ENCODE measurements around the gene RALBP1. TPM values are rescaled to one million over a fixed set of nuclear protein-coding genes. Genes with fewer than 3 reads are reported as not detected.
A peak's percentile ranks its signal among the peaks of the same experiment; 100 is the strongest.

Gene RALBP1
- total and polyA plus RNA-seq, 2 experiments from 2014 or later = 33.5 to 68.0 TPM

DNA sequence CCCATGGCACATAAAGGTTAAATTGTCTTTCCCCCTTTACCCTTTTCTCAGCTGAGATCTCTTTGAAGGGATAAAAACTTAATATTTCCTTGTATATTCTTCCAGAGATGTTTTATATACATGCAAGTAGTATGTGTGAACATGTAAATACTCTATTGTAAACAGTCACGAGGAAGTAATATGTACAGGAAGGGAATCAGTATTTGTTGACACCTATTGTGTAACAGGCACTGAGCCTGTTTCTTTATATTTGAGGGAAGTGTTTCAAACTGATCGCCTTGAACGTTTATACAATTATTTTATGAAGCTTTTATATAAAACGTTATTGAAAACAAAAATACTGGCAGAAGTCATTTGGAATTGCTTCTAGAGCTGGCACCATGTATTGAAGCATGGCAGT, 13.2 kb downstream of the RALBP1 start:
- Histone ChIP-seq H3K36me3 (no peaks in the 10 kb centered on the region), H3K4me1 (ENCODE audit: low read depth) (no peaks in the 10 kb centered on the region), H3K9me3 (ENCODE audit: low read depth) (no peaks in the 10 kb centered on the region), H3K27me3 (no peaks in the 10 kb centered on the region), H3K27ac (no peak overlapping the region), H3K4me3 (no peak overlapping the region)
- no peak for DNase-seq (ENCODE audit: low read depth in 1 of 2, low spot score in 1 of 2)
- TF ChIP-seq, protein P1, sequence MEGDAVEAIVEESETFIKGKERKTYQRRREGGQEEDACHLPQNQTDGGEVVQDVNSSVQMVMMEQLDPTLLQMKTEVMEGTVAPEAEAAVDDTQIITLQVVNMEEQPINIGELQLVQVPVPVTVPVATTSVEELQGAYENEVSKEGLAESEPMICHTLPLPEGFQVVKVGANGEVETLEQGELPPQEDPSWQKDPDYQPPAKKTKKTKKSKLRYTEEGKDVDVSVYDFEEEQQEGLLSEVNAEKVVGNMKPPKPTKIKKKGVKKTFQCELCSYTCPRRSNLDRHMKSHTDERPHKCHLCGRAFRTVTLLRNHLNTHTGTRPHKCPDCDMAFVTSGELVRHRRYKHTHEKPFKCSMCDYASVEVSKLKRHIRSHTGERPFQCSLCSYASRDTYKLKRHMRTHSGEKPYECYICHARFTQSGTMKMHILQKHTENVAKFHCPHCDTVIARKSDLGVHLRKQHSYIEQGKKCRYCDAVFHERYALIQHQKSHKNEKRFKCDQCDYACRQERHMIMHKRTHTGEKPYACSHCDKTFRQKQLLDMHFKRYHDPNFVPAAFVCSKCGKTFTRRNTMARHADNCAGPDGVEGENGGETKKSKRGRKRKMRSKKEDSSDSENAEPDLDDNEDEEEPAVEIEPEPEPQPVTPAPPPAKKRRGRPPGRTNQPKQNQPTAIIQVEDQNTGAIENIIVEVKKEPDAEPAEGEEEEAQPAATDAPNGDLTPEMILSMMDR (IDR thresholded peaks at IDR 0.05; ENCODE audit: low read depth, low read length) = no peak

DNA sequence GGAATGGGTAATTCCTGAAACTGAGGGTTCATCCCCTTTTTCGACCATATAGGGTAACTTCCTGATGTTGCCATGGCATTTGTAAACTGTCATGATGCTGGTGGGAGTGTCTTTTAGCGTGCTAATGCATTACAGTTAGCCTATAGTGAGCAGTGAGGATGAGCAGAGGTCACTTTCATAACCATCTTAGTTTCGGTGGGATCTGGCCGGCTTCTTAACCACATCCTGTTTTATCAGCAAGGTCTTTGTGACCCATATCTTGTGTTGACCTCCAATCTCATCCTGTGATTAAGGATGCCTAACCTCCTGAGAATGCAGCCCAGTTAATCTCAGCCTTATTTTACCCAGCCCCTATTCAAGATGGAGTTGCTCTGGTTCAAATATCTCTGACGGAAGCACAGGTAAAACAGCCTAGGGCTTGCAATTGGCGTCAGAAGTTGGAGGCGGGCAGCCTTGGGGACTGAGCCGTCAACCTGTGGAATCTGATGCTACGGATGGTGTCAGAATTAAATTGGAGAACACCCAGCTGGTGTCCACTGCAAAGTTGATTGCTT, 19.5 kb downstream of the RALBP1 start:
- no peak overlapping the region for H3K4me3 ChIP-seq
- TF ChIP-seq, protein P1 (IDR thresholded peaks at IDR 0.05; ENCODE audit: low read depth, low read length) = no peak

DNA sequence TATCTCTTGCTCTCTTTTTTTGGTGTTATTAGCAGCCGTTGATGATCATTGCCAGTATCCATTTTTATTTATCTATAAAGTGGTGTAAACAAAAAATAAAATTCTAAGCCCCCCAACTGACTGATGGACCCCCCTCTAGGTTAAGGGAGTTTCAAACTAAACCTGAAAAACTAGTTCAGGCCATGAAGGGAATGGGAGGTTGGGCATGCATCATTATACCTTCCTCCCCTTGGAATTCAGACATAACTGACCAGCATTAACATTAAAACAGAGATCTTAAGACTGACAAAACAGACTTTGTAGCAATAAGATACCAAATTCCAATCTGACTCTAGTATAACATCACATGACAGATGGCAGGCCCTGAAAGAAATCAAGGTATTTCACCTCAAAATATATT, 20.2 kb downstream of the RALBP1 start:
- no peaks in the 10 kb centered on the region for H3K36me3 ChIP-seq
- no peaks in the 10 kb centered on the region for H3K27me3 ChIP-seq
- no peak overlapping the region for H3K27ac ChIP-seq
- H3K4me3 ChIP-seq = no peak overlapping the region
- H3K9me3 ChIP-seq (ENCODE audit: low read depth) = no peaks in the 10 kb centered on the region
- DNase-seq (ENCODE audit: low read depth in 1 of 2, low spot score in 1 of 2) = no peak
- H3K4me1 ChIP-seq (ENCODE audit: low read depth) = no peaks in the 10 kb centered on the region
- TF ChIP-seq, protein P1 (IDR thresholded peaks at IDR 0.05; ENCODE audit: low read depth, low read length) = no peak

More for the DNA sequence above, 19.5 kb downstream of the RALBP1 start:
- Histone ChIP-seq H3K36me3 (no peaks in the 10 kb centered on the region), H3K9me3 (ENCODE audit: low read depth) (no peaks in the 10 kb centered on the region), H3K4me1 (ENCODE audit: low read depth) (no peaks in the 10 kb centered on the region), H3K27me3 (no peaks in the 10 kb centered on the region), H3K27ac (no peak overlapping the region)
- peak in 1 of 2 donors; percentile 41 for DNase-seq (ENCODE audit: low read depth in 1 of 2, low spot score in 1 of 2)

DNA sequence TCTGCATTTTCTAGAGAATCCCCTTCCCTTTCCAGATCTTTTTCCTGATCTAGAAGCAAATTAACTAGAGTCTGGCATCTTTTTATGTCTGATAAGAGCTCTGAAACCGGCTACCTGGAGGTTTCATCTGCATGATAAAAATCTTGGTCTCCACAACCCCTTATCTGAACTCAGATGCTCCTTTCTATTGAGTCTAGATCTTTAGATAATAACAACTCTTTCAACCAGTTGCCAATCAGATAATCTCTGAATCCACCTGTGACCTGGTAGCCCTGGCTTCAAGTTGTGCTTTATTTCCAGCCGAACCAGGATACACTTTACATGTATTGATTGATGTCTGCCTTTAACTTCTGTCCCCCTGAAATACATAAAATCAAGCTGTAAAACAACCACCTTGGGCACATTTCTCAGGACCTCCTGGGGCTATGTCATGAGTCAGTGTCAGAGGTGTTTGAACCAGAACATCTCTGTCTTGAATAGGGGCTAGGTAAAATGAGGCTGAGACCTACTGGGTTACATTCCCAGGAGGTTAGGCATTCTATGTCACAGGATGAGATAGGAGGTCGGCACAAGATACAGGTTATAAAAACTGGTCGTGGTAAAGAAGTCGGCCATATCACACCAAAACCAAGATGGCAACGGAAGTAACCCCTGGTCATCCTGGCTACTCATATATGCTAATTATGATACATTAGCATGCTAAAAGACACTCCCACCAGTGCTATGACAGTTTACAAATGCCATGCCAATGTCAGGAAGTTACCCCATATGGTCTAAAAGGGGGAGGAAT, 20.8 kb downstream of the RALBP1 start:
- Histone ChIP-seq H3K27ac (no peak overlapping the region), H3K4me3 (no peak overlapping the region), H3K4me1 (ENCODE audit: low read depth) (no peaks in the 10 kb centered on the region), H3K36me3 (no peaks in the 10 kb centered on the region), H3K9me3 (ENCODE audit: low read depth) (no peaks in the 10 kb centered on the region), H3K27me3 (no peaks in the 10 kb centered on the region)
- TF ChIP-seq, protein P1 (IDR thresholded peaks at IDR 0.05; ENCODE audit: low read depth, low read length) = no peak
- DNase-seq (ENCODE audit: low read depth in 1 of 2, low spot score in 1 of 2) = no peak

DNA sequence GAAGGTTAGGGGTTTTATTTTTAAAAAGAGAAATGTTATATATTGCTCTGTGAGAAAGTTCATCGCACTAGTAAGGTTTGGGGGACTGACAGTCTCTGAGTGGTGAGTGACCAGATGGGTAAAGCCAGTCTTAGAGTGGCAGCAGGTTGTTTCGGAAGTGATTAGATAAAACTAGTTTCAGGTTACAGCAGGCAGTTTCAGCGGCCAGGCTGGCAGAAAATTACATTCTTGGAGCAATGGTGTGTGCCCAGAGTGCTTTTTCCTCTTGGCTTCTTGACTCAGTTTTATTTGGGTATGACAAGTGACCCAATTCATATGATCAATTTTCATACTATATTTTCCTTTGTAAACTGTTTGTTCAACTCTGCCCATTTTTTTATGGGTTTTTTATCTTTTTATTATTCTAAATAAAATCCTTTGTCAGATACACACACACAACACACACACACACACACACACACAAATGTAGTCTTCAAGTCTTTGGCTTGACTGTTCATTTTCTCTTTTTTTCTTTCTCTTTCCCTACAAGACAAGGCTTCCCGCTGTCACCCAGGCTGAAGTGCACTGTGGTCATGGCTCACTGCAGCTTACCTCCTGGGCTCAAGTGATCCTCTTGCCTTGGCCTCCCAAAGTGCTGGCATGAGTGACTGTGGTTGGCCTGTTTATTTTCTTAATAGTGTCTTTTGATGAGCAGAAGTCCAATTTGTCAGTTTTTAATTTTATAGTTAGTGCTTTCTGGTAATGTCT, 30.9 kb downstream of the RALBP1 start:
- H3K36me3 ChIP-seq = no peaks in the 10 kb centered on the region
- TF ChIP-seq, protein P1 (IDR thresholded peaks at IDR 0.05; ENCODE audit: low read depth, low read length) = no peak
- H3K4me1 ChIP-seq (ENCODE audit: low read depth) = peaks cover 10% of the 10 kb centered on the region
- H3K4me3 ChIP-seq = no peak overlapping the region
- DNase-seq (ENCODE audit: low read depth in 1 of 2, low spot score in 1 of 2) = peak; percentile 21 to 42
- no peaks in the 10 kb centered on the region for H3K27me3 ChIP-seq
- H3K27ac ChIP-seq = peak overlapping the region; percentile 41
- H3K9me3 ChIP-seq (ENCODE audit: low read depth) = no peaks in the 10 kb centered on the region
